G401 (cell line): Measurements from ENCODE around the gene GPR84. TPM values are rescaled to one million over a fixed set of nuclear protein-coding genes. Genes with fewer than 3 reads are reported as not detected.

Source experiments
- DNase-seq: peaks from one replicate; pipeline ENCODE4 v3.0.0-alpha.2; 2015; ENCODE audit warnings: low spot score
- in situ Hi-C: cut with HindIII; loops from 2 replicates; pipeline ENCODE4 v1.10.0; 2016; ENCODE audit warnings: low sequenced_read_pairs, mixed read lengths
- total RNA-seq: library from RNA; depleted of rRNA; stranded (reverse); fragments of >200 nt; shearing (Covaris generic); gene quantifications from 2 replicates; pipeline ENCODE4 v1.2.3, GENCODE V29; 2014

GPR84 gene
- total RNA-seq, 1 experiment from 2014 or later = 1.0 TPM

- in situ Hi-C loops = loop anchor here (10.0 kb wide), 1 partner anchor 61 kb away; no protein-coding TSS in a partner anchor
- no peak for DNase-seq
Measured at GRCh38 chr12:54393743-54394142, 29.5 kb upstream of the GPR84 start.

GRCh38 chr12:54393207-54393609 lies 28.9 kb upstream of the GPR84 start:
- no peak for DNase-seq
- in situ Hi-C loops = loop anchor here (10.0 kb wide), 1 partner anchor 62 kb away; no protein-coding TSS in a partner anchor

- in situ Hi-C loops = loop anchor here (10.0 kb wide), 1 partner anchor 62 kb away; no protein-coding TSS in a partner anchor
- no peak for DNase-seq
Measured at GRCh38 chr12:54392485-54393206, 28.4 kb upstream of the GPR84 start.

- in situ Hi-C loops = loop anchor here (10.0 kb wide), 1 partner anchor 64 kb away; no protein-coding TSS in a partner anchor
- DNase-seq = peak; percentile 40
Measured at GRCh38 chr12:54390668-54391551, 26.6 kb upstream of the GPR84 start.

GRCh38 chr12:54390176-54390667 lies 25.9 kb upstream of the GPR84 start:
- no peak for DNase-seq
- in situ Hi-C loops = loop anchor here (10.0 kb wide), 1 partner anchor 65 kb away; no protein-coding TSS in a partner anchor

GRCh38 chr12:54389607-54390175 lies 25.4 kb upstream of the GPR84 start:
- DNase-seq = no peak
- in situ Hi-C loops = loop anchor here (10.0 kb wide), 1 partner anchor 65 kb away; no protein-coding TSS in a partner anchor

- in situ Hi-C loops = no loop called here
- no peak for DNase-seq
Measured at GRCh38 chr12:54389134-54389508, 24.8 kb upstream of the GPR84 start.

- DNase-seq = no peak
- in situ Hi-C loops = no loop called here
Measured at GRCh38 chr12:54388237-54389133, 24.2 kb upstream of the GPR84 start.

- in situ Hi-C loops = no loop called here
- no peak for DNase-seq
Measured at GRCh38 chr12:54387114-54387467, 22.8 kb upstream of the GPR84 start.

GRCh38 chr12:54386403-54387113 lies 22.3 kb upstream of the GPR84 start:
- no peak for DNase-seq
- in situ Hi-C loops = no loop called here

GRCh38 chr12:54385251-54385914 lies 21.1 kb upstream of the GPR84 start:
- in situ Hi-C loops = no loop called here
- no peak for DNase-seq

GRCh38 chr12:54384591-54385041 lies 20.3 kb upstream of the GPR84 start, which contains the start of gene ZNF385A:
TSS of gene ZNF385A (minus strand) at chr12:54384733. CDS start at chr12:54384514, 219 bp downstream.
- DNase-seq = no peak
- in situ Hi-C loops = no loop called here

GRCh38 chr12:54383041-54383609 lies 18.8 kb upstream of the GPR84 start:
- in situ Hi-C loops = no loop called here
- no peak for DNase-seq

GRCh38 chr12:54381136-54381535 lies 16.9 kb upstream of the GPR84 start:
- in situ Hi-C loops = no loop called here
- no peak for DNase-seq

GRCh38 chr12:54379398-54380201 lies 15.3 kb upstream of the GPR84 start:
- in situ Hi-C loops = no loop called here
- DNase-seq = peak; percentile 87

- in situ Hi-C loops = no loop called here
- peak; percentile 59 for DNase-seq
Measured at GRCh38 chr12:54378796-54379397, 14.6 kb upstream of the GPR84 start.
